OCI-LY7 (cell line): Measurements from ENCODE around the gene TEX30.

Experiments
- EZH2phosphoT487 ChIP-seq: fragments of 200-600 bp; sonication (generic); IDR thresholded peaks from 2 replicates; pipeline ENCODE4 v1.6.1; 2018; ENCODE audit warnings: low read depth, borderline replicate concordance, mild to moderate bottlenecking, mixed run types, antibody characterized with exemption, low read length, moderate library complexity, mixed read lengths
- TF ChIP-seq, protein P1 (sequence below): fragments of 200-600 bp; sonication (generic); conservative IDR thresholded peaks from 2 replicates; pipeline ENCODE4 v1.5.1; 2014; ENCODE audit warnings: mild to moderate bottlenecking, antibody characterized with exemption, low read length, moderate library complexity, mixed read lengths

DNA sequence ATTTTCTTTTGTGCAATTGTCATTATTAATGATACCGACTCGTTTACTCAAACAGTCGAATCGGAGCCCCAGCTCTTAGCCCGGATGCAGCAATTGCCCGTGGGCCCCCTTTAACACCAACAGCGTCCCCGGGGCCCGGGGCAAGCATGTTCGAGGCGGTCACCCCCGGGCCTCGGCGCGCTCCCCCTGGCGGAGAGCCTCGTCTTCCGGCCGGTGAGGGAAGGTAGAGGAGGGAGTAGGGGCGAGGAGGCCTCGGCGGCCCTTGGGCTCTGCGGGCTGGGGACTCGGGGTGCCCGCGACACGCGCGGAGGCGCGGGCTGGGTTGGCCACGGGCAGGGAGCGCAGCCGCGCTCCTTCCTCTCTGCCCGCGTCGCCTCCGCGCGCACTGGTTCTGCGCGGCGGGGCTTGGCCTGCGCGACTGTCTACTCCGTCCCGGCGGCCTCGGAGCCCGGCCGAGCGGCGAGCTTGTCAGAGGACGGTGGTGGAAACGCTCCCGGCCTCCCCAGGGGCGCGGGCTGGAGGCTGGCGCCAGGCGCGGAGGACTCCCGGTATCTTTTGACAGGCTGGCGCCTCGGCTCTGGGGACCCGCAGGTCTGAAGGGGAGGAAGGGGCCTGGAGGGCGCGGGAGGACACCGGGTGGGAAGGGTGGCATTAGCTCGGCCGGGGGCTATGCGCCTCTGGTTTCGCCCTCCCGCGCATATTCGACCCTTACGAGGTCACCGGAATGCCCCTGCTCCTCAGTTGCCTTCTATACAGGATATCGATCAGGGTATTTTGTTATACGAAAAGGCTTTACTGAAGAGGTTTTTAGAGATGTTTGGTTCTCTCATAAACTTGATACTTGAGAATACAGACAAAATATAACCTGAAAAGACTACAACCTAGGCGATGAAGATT, 26.8 kb upstream of the TEX30 start:
- TF ChIP-seq, protein P1, sequence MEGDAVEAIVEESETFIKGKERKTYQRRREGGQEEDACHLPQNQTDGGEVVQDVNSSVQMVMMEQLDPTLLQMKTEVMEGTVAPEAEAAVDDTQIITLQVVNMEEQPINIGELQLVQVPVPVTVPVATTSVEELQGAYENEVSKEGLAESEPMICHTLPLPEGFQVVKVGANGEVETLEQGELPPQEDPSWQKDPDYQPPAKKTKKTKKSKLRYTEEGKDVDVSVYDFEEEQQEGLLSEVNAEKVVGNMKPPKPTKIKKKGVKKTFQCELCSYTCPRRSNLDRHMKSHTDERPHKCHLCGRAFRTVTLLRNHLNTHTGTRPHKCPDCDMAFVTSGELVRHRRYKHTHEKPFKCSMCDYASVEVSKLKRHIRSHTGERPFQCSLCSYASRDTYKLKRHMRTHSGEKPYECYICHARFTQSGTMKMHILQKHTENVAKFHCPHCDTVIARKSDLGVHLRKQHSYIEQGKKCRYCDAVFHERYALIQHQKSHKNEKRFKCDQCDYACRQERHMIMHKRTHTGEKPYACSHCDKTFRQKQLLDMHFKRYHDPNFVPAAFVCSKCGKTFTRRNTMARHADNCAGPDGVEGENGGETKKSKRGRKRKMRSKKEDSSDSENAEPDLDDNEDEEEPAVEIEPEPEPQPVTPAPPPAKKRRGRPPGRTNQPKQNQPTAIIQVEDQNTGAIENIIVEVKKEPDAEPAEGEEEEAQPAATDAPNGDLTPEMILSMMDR, result no peak
- no peak for TF ChIP-seq EZH2phosphoT487
